ENCODE data around the gene ATAD1.

Gene ATAD1

DNA sequence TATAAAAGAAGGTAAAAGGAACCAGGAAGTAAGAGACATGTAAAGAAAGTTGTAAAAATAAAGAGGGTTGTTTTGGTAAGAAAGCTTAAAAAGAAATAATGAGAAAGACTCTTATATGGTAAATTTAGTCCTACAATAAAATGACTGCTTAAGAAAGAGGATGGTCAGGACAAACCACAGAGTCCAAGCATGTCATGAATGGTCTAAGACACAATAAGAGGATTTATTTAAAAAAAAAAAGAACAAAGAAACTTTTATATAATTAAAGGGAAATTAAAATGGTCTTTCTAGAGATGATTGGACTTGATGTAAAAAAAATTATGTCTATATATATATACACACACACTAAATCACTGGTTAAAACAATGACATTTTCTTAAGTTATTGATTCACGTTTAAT lies 18.2 kb downstream of the ATAD1 start:
- no peak for DNase-seq

DNA sequence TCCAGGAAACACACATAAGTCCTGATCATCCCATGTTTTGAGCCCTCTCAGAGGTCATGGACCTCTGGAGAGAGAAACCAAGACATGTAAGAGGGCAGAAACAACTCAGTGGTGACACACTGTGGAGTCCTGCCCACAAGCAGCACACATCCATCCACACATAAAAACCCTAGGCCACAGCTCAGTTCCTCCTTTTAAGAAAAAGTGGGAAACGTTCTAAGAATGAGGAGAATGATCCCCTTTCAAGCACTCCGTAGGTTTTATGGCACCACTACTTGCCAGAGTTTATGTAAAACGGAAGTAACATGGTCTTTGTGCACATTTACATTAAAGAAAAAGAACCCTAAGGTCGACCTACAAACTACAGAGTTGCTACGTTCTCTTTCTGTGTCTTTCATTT lies 19.9 kb downstream of the ATAD1 start:
- no peak for DNase-seq

DNA sequence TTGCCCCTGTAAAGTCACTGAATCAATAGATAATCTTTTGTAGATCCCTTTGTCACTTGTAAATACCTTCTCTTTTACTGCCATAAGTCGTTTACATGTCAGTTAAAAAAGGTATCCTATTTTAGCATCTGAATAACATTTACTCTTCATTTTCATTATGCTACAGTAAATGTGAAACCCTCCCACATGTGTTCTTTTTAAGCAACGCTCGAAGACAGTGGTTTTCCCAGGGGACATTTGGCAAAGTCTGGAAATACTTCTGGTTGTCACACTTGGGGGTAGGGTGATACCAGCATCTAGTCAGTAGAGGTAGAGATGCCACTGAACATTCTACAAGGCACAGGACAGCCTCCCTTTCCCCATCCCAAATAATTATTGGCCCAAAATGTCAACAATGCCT lies 23.7 kb downstream of the ATAD1 start:
- no peak for DNase-seq

DNA sequence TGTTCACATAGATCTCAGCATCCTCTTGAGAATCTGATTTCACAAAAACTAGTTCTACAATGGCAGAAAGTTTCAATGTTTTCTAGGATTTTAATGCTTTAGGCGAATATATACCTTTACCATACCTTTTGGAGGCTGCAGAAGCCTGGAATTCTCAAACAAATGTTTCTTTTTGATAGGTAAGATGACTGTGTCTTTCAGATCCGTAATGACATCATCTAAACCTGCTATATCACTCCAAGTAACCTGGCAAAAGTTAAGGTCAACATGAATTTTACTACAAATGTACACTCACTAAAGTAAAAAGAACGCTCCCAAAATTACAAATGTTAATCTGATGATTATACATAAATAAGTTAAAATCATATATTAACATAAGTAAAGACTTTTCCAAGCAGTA lies 27.8 kb downstream of the ATAD1 start:
- DNase-seq = no peak

- DNase-seq = no peak
These were observed 31.6 kb downstream of the ATAD1 start for GRCh38 chr10:87786421-87786820.

DNA sequence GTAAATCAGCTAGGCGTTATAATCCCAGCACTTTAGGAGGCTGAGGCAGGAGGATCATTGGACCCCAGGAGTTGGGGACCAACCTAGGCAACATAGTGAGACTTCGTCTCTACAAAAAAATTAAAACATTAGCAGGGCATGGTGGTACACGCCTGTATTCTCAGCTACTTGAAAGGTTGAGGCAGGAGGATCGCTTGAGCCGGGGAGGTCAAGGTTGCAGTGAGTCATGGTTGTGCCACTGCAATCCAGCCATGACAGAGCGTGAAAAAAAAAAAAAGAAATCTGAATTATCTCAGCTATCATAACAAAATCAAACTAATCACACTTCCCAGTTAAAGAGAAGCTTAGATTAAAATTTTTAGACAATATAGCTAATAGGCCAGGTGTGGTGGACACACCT lies 35.3 kb downstream of the ATAD1 start:
- no peak for DNase-seq

GRCh38 chr10:87781545-87781944 lies 36.5 kb downstream of the ATAD1 start:
- DNase-seq = no peak

DNA sequence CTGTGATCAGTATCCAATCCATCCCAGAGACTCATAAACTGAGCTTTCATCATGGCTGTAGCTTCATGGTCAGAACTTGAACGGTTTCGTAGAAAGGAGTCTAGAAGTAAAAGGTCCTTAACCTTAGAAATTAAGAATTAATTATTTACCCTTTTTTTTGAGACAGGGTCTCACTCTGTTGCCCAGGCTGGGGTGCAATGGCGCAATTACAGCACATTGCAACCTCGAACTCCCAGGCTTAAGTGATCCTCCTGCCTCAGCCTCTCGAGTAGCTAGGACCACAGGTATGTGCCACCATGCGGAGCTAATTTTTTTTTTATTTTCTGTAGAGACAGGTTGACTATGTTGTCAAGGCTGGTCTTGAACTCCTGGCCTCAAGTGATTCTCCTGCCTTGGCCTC lies 41.7 kb downstream of the ATAD1 start:
- DNase-seq = no peak

DNA sequence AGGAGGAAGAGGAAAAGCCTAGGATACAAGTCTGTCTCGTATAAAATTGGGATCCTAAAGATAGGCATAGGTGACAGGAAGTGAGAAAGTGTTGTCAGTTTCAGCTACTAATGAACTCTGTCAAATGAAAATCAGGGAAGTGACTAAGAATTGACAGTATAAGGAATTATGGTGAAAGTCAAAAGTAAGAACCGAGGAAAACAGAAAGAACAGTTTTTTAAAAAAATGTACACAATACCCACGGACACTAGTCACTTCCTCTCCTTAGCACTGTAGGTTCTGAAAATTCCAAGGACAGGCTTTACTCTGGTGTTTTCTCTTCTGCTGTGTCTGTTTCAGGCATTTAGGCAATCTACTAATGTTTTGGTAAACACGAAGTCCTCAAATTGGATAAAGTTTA lies 42.3 kb downstream of the ATAD1 start:
- no peak for DNase-seq

DNA sequence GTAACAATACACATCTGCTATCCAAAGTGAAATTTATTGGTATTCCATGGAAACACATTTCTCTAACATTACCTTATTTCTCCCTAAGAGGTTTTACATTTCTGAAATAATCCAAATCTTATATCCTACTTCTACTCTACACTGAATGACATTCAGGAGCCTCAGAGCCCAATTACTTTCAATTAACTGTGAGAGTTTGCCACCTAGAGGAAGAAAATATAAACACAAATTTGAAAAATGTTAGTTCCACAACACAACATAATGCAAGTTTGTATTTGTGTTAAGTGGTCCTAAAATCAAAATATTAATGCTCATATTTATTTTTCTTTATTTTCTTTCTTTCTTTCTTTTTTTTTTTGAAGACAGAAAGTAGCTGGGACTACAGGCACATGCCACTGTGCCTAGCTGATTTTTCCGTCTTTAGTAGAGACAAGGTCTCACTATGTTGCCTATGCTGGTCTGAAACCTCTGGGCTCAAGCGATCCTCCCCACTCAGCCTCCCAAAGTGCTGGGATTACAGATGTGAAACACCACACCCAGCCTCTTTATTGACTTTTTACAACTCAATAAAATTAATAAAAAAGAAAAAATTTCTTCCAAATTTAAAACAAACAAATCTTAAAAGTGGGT lies 46.0 kb downstream of the ATAD1 start:
- no peak for DNase-seq

GRCh38 chr10:87767253-87767652 lies 50.8 kb downstream of the ATAD1 start:
- no peak for DNase-seq

DNA sequence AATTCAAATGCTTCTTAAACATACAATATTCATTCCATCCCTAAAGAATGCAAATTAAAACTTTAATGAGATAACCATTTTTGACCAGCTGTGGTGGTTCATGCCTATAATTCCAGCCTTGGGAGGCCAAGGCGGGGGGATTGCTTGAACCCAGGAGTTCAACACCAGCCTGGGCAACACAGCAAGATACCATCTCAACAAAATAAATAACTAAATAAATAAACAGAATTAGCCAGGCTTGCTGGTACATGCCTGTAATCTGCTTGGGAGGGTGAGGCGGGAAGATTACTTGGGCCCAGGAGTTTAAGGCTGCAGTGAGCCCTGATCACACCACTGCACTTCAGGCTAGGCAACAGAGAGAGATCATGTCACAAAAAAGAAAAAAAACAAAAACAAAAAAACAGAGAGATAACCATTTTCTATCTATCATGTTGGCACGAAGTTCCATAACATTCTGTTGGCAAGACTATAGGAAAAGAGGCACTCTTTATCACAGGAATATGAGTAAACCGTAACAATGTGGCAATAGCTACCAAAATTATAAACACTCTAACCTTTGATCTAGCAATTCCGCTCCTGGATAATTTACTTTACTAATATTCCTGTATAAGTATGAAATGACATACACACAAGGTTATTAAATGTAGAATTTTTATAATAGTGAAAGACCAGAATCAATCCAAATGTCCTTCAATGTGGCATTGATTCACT lies 52.2 kb downstream of the ATAD1 start:
- DNase-seq = no peak

DNA sequence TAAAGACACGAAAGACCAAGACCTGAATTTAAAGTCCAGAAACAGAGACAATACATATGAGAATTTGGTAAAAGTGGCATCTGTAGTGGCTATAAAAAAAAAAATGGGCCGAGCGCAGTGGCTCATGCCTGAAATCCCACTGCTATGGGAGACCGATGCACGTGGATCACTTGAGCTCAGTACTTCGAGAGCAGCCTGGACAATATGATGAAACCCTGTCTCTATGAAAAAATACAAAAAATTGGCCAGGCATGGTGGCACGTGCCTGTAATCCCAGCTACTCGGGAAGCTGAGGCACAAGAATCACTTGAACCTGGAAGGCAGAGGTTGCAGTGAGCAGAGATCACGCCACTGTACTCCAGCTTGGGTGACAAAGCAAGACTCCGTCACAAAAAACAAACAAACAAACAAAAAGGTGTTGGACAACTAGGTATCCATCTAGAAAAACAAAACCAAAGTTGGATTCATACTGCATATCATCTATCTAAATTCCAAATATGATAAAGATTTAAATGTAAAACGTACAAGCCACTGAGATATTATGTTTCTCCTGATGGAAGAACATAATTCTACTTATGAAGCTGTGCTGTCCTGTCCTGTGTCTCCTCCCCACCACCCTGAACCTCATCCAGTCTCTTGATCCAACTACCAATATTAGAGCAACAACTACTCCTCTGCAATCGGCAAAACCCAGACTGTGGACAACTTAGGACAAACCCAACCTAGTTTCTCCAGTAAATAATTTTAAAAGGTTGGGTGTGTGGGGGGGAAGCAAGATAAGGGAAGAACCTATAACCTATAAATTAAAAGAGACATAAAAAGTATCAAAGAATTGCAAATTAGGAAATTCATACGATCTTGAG lies 53.7 kb downstream of the ATAD1 start:
- DNase-seq = no peak

DNA sequence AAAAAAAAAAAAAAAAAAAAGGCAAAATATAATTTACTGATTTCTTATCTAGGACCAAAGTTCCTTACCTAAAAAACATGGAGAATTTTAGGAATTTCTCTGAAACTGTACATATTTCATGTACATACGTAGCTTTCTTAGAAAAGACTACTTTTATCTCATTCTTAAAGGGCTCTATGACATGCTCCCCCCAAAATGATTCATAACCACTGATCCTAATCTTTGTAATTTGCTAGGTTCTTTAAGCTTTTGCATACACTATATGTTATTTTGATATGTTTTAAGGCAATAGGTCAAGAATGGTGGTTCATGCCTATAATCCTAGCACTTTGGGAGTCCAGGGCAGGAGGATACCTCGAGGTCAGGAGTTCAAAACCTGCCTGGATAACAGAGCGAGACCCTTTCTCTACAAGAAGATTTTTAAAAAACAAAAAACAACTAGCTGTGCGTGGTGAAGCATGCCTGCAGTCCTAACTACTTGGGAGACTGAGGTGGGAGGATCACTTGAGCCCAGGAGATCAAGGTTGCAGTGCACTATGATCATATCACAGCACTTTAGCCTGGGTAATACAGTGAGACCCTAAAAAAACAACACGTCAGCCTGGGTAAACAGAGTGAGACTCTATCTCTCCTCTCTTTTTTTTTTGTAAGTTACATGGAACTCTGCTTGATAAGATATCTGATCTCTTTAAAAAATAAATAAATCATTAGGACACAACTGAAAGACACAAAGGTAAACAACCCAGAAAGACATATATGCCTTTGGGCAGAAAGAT lies 54.8 kb downstream of the ATAD1 start:
- no peak for DNase-seq

GRCh38 chr10:87761892-87762291 lies 56.1 kb downstream of the ATAD1 start:
- peak; percentile 68 for DNase-seq

- no peak for DNase-seq
These were observed 56.9 kb downstream of the ATAD1 start for GRCh38 chr10:87761153-87761552.

DNA sequence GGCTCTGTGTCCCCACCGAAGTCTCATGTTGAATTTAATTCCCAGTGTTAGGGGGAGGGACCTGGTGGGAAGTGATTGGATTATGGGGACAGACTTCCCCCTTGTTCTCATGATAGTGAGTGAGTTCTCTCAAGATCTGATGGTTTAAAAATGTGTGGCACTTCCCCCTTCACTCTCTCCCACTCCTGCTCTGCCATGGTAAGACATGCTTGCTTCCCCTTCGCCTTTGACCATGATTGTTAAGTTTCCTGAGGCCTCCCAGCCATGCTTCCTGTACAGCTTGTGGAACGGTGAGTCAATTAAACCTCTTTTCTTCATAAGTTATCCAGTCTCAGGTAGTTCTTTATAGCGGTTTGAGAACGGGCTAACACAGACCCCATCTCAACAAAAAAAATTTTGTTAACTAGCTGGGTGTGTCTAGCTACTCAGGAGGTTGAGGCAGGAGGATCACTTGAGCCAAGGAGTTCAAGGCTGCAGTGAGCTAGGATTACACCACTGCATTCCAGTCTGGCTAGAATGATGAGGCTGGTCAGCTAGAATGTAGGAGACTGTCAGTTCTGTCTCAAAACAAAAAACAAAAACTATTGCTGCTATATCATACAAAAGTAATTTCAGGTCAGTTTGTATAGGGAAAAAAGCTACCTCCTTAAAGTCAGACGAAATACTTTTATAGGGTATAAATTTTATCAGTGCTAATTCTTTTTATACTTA lies 57.7 kb downstream of the ATAD1 start:
- DNase-seq = no peak

DNA sequence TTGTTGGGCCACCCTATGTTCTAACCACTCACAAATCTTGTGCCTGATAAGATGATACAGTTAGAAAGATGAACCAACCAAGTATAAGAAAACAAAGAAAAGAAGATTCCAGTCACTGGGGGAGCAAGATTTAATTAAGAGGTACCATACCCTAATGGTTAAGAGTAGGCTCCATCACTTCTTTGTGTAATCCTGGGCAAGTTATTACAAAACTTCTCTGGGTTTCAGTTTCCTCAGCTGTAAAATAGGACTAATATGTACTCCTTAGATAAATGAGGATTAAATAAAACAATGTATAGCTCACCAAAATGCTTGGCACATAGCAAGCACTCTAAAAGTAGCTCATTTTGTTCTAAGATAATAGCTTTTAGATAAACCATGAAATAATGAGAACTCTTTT lies 58.5 kb downstream of the ATAD1 start:
- no peak for DNase-seq

DNA sequence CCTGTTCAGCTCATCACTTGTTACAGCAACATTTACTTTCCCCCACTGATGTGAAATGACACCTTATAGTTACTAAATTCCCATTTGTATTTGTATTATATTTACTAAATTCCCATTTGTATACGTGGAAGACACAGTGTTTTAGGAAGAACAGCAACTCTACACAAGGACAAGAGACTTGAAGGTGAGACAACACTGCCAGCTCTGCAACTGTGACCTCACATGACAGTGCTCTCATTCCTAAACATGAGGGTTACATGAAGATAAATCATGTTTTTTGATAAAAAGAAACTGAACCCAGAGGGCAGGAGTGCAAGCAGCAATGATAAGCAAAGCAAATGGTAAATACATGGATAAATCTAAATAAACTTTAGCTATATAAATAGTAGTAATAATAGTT lies 60.3 kb downstream of the ATAD1 start:
- no peak for DNase-seq

- no peak for DNase-seq
These were observed 63.8 kb downstream of the ATAD1 start for GRCh38 chr10:87753995-87754866.

GRCh38 chr10:87752566-87752965 lies 65.5 kb downstream of the ATAD1 start:
- DNase-seq = no peak

- DNase-seq = no peak
These were observed 66.8 kb downstream of the ATAD1 start for GRCh38 chr10:87751274-87751673.

Data from activated CD4-positive, alpha-beta T cell treated with anti-CD3 and anti-CD28 coated beads for 48 hours (primary cell).